HFFc6 (cell line): Measurements from ENCODE around the gene GBA2. TPM values are rescaled to one million over a fixed set of nuclear protein-coding genes. Genes with fewer than 3 reads are reported as not detected.

ENCODE experiments used
- DNase-seq: peaks from one replicate; pipeline ENCODE4 v3.0.0-alpha.2; 2018
- H3K27ac Mint-ChIP-seq: 2 replicates; pipeline ENCODE4 v1.8.0; 2020; ENCODE audit warnings: mild to moderate bottlenecking, mixed read lengths
- H3K27me3 Mint-ChIP-seq: 2 replicates; pipeline ENCODE4 v1.8.0; 2021; ENCODE audit warnings: mild to moderate bottlenecking, moderate library complexity, mixed read lengths; ENCODE audit not compliant: insufficient read depth
- H3K36me3 Mint-ChIP-seq: 2 replicates; pipeline ENCODE4 v1.8.0; 2021; ENCODE audit warnings: low read depth, mixed read lengths
- H3K4me1 Mint-ChIP-seq: 2 replicates; pipeline ENCODE4 v1.8.0; 2020; ENCODE audit warnings: low read depth, mixed read lengths
- H3K4me3 Mint-ChIP-seq: 2 replicates; pipeline ENCODE4 v1.8.0; 2020; ENCODE audit warnings: mild to moderate bottlenecking, moderate library complexity, mixed read lengths
- H3K9me3 Mint-ChIP-seq: 2 replicates; pipeline ENCODE4 v1.8.0; 2020; ENCODE audit warnings: mild to moderate bottlenecking, mixed read lengths
- CTCF ChIP-seq: fragments of 200-600 bp; sonication (generic); IDR thresholded peaks from 2 replicates; pipeline ENCODE4 v1.5.0; 2021; ENCODE audit warnings: antibody characterized with exemption, mild to moderate bottlenecking
- total RNA-seq, 6 experiments: library from RNA; stranded (reverse); fragmentation: NEBNext Ultra II Directional; extraction: Animal tissue kit (Norgen Biotek cat#: 25700); gene quantifications; 2 replicates in 1 of 6; 3 replicates in 5 of 6; pipeline ENCODE4 v1.2.3, GENCODE V29; 2021

GBA2 gene
- total RNA-seq, 6 experiments from 2014 or later: 22.9 to 25.7 (median 24.0) TPM

- H3K36me3 Mint-ChIP-seq: peaks cover 27% of the 10 kb centered on the region
- TF ChIP-seq CTCF: no peak
- no peak for DNase-seq
- peaks cover 28% of the 10 kb centered on the region for H3K4me1 Mint-ChIP-seq
- H3K27me3 Mint-ChIP-seq: peaks cover 4% of the 10 kb centered on the region
- H3K9me3 Mint-ChIP-seq: no peaks in the 10 kb centered on the region
- no peak overlapping the region for H3K4me3 Mint-ChIP-seq
- no peak overlapping the region for H3K27ac Mint-ChIP-seq
Measured at GRCh38 chr9:35753466-35753865, 4.4 kb upstream of the GBA2 start.

- Mint-ChIP-seq H3K27ac (peak overlapping the region; percentile 65), H3K36me3 (peaks cover 46% of the 10 kb centered on the region), H3K4me3 (peak overlapping the region; percentile 92), H3K9me3 (no peaks in the 10 kb centered on the region), H3K27me3 (peaks cover 3% of the 10 kb centered on the region; the same call in 1 of the 2 replicates), H3K4me1 (peaks cover 37% of the 10 kb centered on the region)
- no peak for DNase-seq
- no peak for TF ChIP-seq CTCF
Measured at GRCh38 chr9:35750256-35750531, 1.2 kb upstream of the GBA2 start.

GRCh38 chr9:35749515-35750255, 657 bp upstream of the GBA2 start:
- peak overlapping the region; percentile 65 for H3K27ac Mint-ChIP-seq
- H3K4me1 Mint-ChIP-seq: peaks cover 38% of the 10 kb centered on the region
- no peaks in the 10 kb centered on the region for H3K9me3 Mint-ChIP-seq
- DNase-seq: no peak
- peaks cover 46% of the 10 kb centered on the region for H3K36me3 Mint-ChIP-seq
- peaks cover 3% of the 10 kb centered on the region; the same call in 1 of the 2 replicates for H3K27me3 Mint-ChIP-seq
- TF ChIP-seq CTCF: no peak
- peak overlapping the region; percentile 92 for H3K4me3 Mint-ChIP-seq

- Mint-ChIP-seq H3K36me3 (peaks cover 40% of the 10 kb centered on the region), H3K4me1 (peaks cover 41% of the 10 kb centered on the region), H3K27ac (peak overlapping the region; percentile 77), H3K9me3 (no peaks in the 10 kb centered on the region), H3K4me3 (peak overlapping the region; percentile 92), H3K27me3 (peaks cover 3% of the 10 kb centered on the region; the same call in 1 of the 2 replicates)
- no peak for DNase-seq
- no peak for TF ChIP-seq CTCF
Measured at GRCh38 chr9:35748242-35748857, 678 bp downstream of the GBA2 start.

- H3K27me3 Mint-ChIP-seq: peaks cover 3% of the 10 kb centered on the region
- no peak for TF ChIP-seq CTCF
- H3K4me3 Mint-ChIP-seq: peak overlapping the region; percentile 92
- no peak for DNase-seq
- no peaks in the 10 kb centered on the region for H3K9me3 Mint-ChIP-seq
- peaks cover 34% of the 10 kb centered on the region for H3K36me3 Mint-ChIP-seq
- peak overlapping the region; percentile 77 for H3K27ac Mint-ChIP-seq
- peaks cover 41% of the 10 kb centered on the region for H3K4me1 Mint-ChIP-seq
Measured at GRCh38 chr9:35746583-35746982, 2.4 kb downstream of the GBA2 start.
